ENCODE measurements around the gene NDRG4.

Gene NDRG4

DNA sequence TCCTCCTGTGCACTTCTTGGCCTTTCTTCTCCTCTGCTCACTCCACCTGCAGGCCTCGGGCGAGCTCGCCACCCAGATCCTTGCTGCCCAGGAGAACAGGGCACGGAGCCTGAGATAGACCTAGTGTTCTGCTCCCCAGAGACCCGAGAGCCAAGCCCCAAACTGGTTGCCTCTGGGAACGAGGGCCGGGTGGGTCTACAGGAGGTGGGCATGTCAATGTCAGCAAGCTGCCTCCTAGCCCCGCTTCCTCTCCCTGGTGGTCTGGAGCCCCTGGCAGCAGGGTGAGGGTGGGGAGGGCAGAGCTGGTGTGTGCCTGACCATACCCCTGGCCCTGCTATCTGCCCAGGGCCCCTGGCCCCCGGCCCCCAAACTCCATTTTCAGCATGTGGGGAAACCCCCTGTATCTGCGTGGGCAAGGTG, 841 bp upstream of the NDRG4 start:
- peaks cover 18% of the 10 kb centered on the region for H3K4me1 ChIP-seq (ENCODE audit: control insufficient read depth, low read depth, low read length)
- H3K9me3 ChIP-seq (ENCODE audit: control insufficient read depth, low read depth, low read length): no peaks in the 10 kb centered on the region
- no peak overlapping the region for H3K4me3 ChIP-seq (ENCODE audit: low read length)
- H3K27me3 ChIP-seq (ENCODE audit: control insufficient read depth, insufficient read depth, low read length): peaks cover 27% of the 10 kb centered on the region
- no peak overlapping the region for H3K27ac ChIP-seq (ENCODE audit: low read length)
- no peak overlapping the region for H3K9ac ChIP-seq (ENCODE audit: low read length)
- H3K36me3 ChIP-seq (ENCODE audit: control insufficient read depth, low read depth, low read length): no peaks in the 10 kb centered on the region

DNA sequence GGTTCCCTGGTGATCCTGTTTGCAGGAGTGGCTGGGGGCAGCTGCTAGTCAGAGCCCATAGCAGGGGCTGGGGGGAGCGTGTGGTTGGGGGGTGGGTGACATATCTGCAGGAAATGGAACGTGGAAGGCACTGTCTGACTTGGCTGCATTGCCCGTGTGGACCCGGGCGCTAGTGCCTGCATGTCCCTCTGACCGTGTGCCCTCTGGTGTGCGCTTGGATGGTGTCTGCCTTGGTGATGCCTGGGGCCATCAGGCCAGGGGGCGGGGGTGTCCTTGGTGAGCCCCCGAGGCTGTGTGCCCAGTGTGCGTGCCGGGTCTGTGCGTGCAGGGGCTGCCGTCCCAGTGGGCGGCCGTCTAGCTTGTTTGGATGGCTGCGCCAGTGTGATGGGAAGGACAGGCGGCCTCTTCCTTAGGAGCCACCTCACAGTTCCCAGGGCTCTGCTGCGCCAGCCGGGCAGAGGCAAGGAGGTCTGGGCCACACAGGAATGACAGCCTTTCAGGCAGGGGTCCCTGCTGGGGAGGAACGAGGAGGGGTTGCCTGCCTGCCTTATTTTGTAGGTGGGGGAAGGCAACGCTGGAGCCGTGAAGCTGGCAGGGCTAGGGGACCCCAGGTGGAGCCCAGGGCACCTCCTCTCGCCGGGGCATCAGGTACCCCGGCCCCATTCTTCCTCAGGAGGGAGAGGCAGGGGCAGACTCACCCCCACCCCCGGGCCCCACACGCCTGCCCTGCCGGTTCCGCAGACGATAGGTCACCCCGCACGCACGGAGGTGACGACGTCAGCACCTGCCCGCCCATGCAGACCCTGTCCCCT, 693 bp downstream of the NDRG4 start:
- Histone ChIP-seq H3K27me3 (ENCODE audit: control insufficient read depth, insufficient read depth, low read length) (peaks cover 27% of the 10 kb centered on the region), H3K27ac (ENCODE audit: low read length) (no peak overlapping the region), H3K4me3 (ENCODE audit: low read length) (peak overlapping the region; percentile 66), H3K9ac (ENCODE audit: low read length) (peak overlapping the region; percentile 43), H3K4me1 (ENCODE audit: control insufficient read depth, low read depth, low read length) (peaks cover 11% of the 10 kb centered on the region), H3K9me3 (ENCODE audit: control insufficient read depth, low read depth, low read length) (no peaks in the 10 kb centered on the region), H3K36me3 (ENCODE audit: control insufficient read depth, low read depth, low read length) (no peaks in the 10 kb centered on the region)

DNA sequence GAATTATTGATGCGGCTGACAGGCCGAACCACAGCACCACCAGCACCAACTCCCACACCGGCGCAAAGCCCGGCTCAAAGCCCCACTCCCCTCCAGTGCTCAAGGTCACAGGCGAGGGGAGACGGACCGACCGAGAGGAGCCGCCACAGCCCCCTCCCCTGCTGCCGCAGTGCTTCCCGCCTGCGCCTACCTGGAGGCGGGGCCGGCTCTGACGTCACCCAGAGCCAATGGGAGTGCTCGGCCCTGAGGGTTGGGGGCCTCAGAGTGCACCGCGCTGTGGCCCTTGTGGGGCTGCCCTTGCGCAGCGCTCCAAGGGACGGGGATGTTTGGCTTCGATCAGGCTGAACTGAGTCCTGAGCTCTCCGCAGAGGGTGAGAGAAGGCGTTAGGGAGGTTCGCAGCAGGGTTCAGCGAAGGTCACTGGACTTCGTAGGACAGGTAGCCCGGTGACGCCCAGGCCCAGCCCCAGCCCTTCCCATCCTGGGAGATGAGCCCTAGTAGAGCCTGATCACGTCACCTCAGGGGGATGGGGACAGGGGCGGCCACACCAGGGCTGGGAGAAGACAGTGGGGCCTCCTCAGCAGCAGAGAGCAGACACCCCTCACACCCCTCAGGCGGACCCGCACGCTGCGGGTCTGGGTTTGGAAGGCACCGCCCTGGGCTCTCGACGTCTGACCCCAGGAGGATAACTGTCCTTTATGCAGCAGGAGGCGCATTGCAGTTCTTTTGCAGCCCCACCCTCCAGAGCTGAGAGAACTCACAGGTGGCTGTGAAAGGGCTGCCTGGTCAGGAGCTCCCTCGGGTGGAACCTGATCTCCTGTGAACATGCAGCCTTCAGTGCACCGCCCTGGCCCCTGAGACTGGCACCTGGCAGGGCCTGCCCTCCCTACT, 1.5 kb downstream of the NDRG4 start:
- peak overlapping the region; percentile 43 for H3K9ac ChIP-seq (ENCODE audit: low read length)
- H3K27me3 ChIP-seq (ENCODE audit: control insufficient read depth, insufficient read depth, low read length): peaks cover 27% of the 10 kb centered on the region
- peak overlapping the region; percentile 66 for H3K4me3 ChIP-seq (ENCODE audit: low read length)
- H3K27ac ChIP-seq (ENCODE audit: low read length): no peak overlapping the region
- H3K36me3 ChIP-seq (ENCODE audit: control insufficient read depth, low read depth, low read length): no peaks in the 10 kb centered on the region
- peaks cover 3% of the 10 kb centered on the region for H3K4me1 ChIP-seq (ENCODE audit: control insufficient read depth, low read depth, low read length)
- H3K9me3 ChIP-seq (ENCODE audit: control insufficient read depth, low read depth, low read length): no peaks in the 10 kb centered on the region

DNA sequence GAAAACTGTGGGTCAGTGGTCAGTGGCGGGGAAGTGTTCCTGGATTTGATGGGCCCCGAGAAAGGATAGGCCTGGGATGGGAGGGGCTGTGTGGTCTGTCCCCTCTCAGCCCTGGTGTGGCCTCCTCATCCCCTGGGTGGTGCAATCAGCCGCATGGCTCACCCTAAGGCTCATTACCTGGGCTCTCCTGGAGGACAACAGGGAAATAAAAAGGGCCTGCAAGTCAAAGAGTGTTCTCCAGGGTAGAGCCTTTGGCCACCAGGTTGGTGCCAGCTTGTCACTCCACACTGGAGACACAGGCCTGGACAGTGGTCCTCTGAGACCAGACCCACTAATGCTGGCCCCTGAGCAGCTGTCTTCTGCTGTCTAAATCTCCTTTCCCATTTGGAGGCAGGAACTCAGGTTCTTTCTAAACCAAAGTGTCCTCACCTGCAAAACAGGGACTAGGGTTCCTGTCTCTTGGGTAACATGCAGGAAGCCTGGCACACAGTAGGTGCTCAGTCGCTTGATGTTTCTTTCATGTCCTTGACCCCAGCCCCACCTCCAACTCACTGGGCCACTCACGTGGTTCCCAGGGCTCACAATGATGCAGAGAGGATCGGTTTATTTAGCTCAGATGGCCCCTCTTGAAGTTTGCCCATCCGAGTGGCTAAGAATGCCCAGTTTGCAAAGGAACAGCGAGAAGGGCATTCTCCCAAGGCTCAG, 2.4 kb downstream of the NDRG4 start:
- Histone ChIP-seq H3K4me1 (ENCODE audit: control insufficient read depth, low read depth, low read length) (peaks cover 3% of the 10 kb centered on the region), H3K27ac (ENCODE audit: low read length) (no peak overlapping the region), H3K36me3 (ENCODE audit: control insufficient read depth, low read depth, low read length) (no peaks in the 10 kb centered on the region), H3K27me3 (ENCODE audit: control insufficient read depth, insufficient read depth, low read length) (peaks cover 27% of the 10 kb centered on the region), H3K9me3 (ENCODE audit: control insufficient read depth, low read depth, low read length) (no peaks in the 10 kb centered on the region), H3K9ac (ENCODE audit: low read length) (no peak overlapping the region), H3K4me3 (ENCODE audit: low read length) (no peak overlapping the region)

DNA sequence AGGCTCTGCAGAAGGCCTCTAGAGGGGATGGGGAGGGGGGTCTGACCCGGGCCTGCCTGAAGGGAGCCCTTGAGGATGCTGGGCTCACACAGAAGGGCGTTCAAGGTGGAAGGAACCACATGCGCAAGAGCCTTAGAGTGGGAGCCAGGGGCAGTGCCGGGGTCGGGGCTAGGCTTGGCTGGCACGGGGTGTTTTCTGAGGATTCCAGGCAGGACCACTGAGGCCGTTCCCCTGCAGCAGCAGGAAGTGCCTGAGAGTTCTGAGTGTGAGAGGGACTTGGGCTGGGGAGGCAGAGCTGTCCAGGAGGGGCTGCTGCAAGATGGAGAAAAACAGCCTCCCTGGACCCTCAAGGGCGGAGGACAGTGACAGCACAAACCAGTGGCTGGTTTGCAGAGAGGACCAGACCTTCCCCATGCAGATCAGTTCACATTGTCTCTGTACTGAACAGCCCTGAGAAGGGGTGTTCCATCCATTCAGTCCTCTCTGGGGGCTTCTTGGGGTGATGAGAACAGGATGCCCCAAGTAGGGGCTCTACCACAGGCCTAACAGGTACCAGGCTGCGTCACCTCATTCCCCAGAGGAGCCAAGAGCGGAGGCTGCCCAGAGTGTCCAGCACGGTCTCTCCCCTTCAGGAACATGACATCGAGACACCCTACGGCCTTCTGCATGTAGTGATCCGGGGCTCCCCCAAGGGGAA, 3.4 kb downstream of the NDRG4 start:
- Histone ChIP-seq H3K27me3 (ENCODE audit: control insufficient read depth, insufficient read depth, low read length) (peaks cover 23% of the 10 kb centered on the region), H3K9me3 (ENCODE audit: control insufficient read depth, low read depth, low read length) (no peaks in the 10 kb centered on the region), H3K4me1 (ENCODE audit: control insufficient read depth, low read depth, low read length) (peaks cover 3% of the 10 kb centered on the region), H3K36me3 (ENCODE audit: control insufficient read depth, low read depth, low read length) (no peaks in the 10 kb centered on the region), H3K4me3 (ENCODE audit: low read length) (no peak overlapping the region), H3K27ac (ENCODE audit: low read length) (no peak overlapping the region), H3K9ac (ENCODE audit: low read length) (no peak overlapping the region)

DNA sequence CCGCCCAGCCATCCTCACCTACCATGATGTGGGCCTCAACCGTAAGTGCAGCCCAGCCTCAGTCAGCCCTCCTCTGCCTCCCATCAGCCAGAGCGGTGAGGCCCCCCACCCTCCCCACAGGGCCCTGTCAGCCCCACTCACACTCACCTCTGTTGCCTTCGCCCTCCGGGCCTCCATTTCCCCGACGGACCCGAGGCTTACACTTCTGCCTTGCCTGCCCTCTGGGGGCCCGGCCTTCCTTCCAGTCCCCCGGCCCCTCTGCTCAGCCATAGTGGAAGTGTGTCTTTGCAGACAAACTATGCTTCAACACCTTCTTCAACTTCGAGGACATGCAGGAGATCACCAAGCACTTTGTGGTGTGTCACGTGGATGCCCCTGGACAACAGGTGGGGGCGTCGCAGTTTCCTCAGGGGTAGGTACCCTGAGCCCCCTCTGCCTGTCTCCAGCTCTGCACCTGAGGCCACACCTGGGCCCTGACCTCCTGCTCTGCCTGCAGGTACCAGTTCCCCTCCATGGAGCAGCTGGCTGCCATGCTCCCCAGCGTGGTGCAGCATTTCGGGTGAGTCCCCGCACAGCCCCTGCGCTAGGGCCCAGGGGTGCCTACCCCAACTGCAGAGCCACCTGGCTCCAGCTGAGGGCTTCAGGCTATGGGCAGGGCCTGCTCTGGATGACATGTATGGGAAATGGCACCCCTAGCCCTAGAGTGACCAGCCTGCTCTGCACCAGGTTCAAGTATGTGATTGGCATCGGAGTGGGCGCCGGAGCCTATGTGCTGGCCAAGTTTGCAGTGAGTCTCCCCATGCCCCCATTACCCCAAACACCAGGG, 4.1 kb downstream of the NDRG4 start:
- Histone ChIP-seq H3K4me1 (ENCODE audit: control insufficient read depth, low read depth, low read length) (peaks cover 3% of the 10 kb centered on the region), H3K9ac (ENCODE audit: low read length) (no peak overlapping the region), H3K4me3 (ENCODE audit: low read length) (no peak overlapping the region), H3K36me3 (ENCODE audit: control insufficient read depth, low read depth, low read length) (no peaks in the 10 kb centered on the region), H3K9me3 (ENCODE audit: control insufficient read depth, low read depth, low read length) (no peaks in the 10 kb centered on the region), H3K27ac (ENCODE audit: low read length) (no peak overlapping the region), H3K27me3 (ENCODE audit: control insufficient read depth, insufficient read depth, low read length) (peaks cover 19% of the 10 kb centered on the region)

DNA sequence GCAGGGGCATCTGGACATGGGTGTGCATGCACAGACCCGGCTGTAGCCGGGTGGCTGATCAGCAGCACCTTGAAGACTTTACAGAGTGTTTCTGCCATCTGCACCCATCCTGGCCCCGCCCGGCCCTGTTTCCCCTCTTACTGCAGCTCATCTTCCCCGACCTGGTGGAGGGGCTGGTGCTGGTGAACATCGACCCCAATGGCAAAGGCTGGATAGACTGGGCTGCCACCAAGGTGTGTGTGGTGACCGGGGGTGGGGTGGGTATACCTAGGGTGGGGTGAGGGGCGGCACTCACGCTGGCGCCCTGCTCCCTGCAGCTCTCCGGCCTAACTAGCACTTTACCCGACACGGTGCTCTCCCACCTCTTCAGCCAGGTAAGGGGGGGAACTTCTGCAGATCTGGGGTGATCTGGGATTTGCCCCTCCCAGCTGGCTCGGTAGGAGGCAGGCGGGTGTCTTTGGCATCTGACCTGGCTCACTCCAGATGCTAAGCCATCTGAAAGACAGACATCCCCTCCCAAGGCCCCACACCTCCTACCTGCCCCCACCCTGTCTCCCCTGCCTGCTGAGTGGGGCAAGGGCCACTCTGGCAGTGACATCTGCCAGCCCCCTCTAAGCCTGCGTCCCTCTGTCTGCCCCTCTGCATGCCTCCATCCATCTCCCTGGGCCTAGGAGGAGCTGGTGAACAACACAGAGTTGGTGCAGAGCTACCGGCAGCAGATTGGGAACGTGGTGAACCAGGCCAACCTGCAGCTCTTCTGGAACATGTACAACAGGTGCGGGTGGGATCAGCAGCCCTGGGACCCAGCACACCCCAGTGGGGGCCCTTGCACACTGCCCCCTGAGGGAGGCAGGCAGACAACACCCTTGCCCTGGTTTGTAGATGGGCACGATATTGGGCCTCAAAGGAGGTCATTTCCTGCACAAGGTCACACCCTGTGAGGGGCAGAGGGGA, 6.6 kb downstream of the NDRG4 start:
- no peak overlapping the region for H3K9ac ChIP-seq (ENCODE audit: low read length)
- no peaks in the 10 kb centered on the region for H3K4me1 ChIP-seq (ENCODE audit: control insufficient read depth, low read depth, low read length)
- peaks cover 16% of the 10 kb centered on the region for H3K27me3 ChIP-seq (ENCODE audit: control insufficient read depth, insufficient read depth, low read length)
- no peak overlapping the region for H3K27ac ChIP-seq (ENCODE audit: low read length)
- no peaks in the 10 kb centered on the region for H3K36me3 ChIP-seq (ENCODE audit: control insufficient read depth, low read depth, low read length)
- no peaks in the 10 kb centered on the region for H3K9me3 ChIP-seq (ENCODE audit: control insufficient read depth, low read depth, low read length)
- H3K4me3 ChIP-seq (ENCODE audit: low read length): no peak overlapping the region

DNA sequence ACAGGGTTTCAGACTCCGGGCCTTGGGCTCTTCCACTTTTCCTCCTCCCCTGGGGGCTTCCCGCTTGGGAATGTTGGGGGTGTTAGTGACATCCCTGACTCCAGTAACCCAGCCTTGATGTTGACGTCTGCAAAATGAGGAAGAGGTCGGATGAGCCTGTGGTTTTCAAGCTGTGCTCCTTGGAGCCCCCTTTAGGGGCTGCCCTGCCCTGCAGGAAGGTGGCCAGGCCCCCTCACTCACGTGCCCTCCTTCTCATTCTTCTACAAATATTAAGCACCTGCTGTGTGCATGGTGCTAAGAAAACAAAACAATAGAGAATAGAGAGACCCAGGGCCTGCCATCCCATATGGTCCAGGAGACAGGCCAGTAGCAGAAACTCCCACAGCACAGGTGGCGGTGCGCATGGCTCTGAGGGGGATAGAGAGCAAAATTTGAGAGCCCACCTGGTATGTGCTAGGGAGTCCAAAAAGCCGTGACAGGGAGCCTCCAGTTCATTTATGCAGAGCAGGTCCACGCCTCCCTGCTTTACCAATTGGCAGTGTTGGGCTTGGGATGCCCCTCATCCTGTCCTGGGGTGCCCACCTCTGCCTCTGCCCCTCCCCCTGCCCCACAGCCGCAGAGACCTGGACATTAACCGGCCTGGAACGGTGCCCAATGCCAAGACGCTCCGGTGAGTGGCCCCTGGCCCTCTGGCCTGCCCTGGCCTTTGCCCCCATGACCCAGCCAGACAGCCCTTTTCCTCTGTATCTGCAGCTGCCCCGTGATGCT, 7.4 kb downstream of the NDRG4 start:
- Histone ChIP-seq H3K4me1 (ENCODE audit: control insufficient read depth, low read depth, low read length) (no peaks in the 10 kb centered on the region), H3K9me3 (ENCODE audit: control insufficient read depth, low read depth, low read length) (no peaks in the 10 kb centered on the region), H3K4me3 (ENCODE audit: low read length) (no peak overlapping the region), H3K36me3 (ENCODE audit: control insufficient read depth, low read depth, low read length) (no peaks in the 10 kb centered on the region), H3K9ac (ENCODE audit: low read length) (no peak overlapping the region), H3K27ac (ENCODE audit: low read length) (no peak overlapping the region), H3K27me3 (ENCODE audit: control insufficient read depth, insufficient read depth, low read length) (peaks cover 12% of the 10 kb centered on the region)

DNA sequence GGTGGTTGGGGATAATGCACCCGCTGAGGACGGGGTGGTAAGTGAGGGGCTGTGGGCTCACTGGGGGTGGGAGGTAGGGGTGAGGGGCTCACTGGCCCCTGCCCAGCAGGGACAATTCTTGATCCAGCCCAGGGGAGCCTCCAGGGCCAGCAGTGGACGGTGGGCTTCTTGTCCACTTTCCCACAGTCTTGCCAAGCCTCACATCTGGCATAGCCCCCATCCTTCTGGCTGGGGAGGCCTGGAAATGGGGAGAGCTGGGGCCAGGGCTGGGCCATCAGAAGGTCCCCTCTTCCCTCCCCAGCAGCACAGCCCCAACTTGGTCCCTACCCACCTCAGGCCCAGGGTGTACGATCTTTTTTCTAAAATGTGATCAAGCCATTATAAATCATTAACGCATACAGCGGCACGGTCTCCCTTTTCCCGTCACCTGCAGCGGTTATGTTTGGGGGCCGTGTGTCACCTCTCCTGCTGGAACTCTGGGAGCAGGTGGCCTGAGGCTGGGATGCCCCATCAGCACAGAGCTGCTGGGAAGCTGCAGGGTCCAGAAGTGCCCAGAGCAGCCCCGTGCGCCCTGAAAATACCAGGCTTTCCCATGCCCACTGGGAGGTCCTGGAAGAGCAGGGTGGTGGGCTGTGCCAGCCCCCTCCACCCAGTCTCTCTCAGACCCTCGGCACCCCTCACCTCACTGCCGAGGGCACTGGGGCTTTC, 8.2 kb downstream of the NDRG4 start:
- no peaks in the 10 kb centered on the region for H3K36me3 ChIP-seq (ENCODE audit: control insufficient read depth, low read depth, low read length)
- H3K9ac ChIP-seq (ENCODE audit: low read length): no peak overlapping the region
- no peak overlapping the region for H3K27ac ChIP-seq (ENCODE audit: low read length)
- H3K4me1 ChIP-seq (ENCODE audit: control insufficient read depth, low read depth, low read length): no peaks in the 10 kb centered on the region
- no peaks in the 10 kb centered on the region for H3K9me3 ChIP-seq (ENCODE audit: control insufficient read depth, low read depth, low read length)
- H3K4me3 ChIP-seq (ENCODE audit: low read length): no peak overlapping the region
- peaks cover 4% of the 10 kb centered on the region for H3K27me3 ChIP-seq (ENCODE audit: control insufficient read depth, insufficient read depth, low read length)
